ENCODE measurements around the gene GCLC.

- no peak for TF ChIP-seq EZH2 (IDR thresholded peaks at IDR 0.05; ENCODE audit: borderline replicate concordance, insufficient read depth, low read depth, low read length, poor library complexity, severe bottlenecking)
- TF ChIP-seq CTCF (IDR thresholded peaks at IDR 0.05), result no peak
These were observed 24.5 kb downstream of the GCLC start for GRCh38 chr6:53520320-53520928.

All from B cell (primary cell).